ENCODE data around the gene GSG1L.
"Not testable (repeated sequence)": the region's sequence is repeated elsewhere in the genome, so short reads cannot be mapped to it uniquely, and the experiment has no call there.

Gene GSG1L

DNA sequence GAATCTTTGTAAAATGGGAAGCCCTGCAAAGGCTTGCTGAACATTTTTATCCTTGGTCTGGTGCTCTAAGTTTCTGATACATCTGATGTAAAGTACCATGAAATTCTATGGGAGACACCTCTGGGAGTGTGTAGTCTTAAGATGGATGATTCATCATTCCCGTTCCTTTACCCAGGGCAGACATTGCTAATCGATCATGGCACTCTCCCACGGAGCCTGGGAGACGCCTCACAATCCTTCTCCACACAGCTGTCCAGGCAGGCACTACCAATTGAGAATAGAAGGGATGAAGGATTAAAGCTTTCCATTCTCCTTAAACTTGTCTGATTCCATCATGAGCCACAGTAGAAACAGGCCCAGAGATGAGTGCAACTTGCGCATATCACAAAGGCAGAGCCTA is 144.8 kb downstream of the GSG1L start:
- no peak for DNase-seq (ENCODE audit: extremely low read depth in 1 of 2, low read depth in 1 of 2)

DNA sequence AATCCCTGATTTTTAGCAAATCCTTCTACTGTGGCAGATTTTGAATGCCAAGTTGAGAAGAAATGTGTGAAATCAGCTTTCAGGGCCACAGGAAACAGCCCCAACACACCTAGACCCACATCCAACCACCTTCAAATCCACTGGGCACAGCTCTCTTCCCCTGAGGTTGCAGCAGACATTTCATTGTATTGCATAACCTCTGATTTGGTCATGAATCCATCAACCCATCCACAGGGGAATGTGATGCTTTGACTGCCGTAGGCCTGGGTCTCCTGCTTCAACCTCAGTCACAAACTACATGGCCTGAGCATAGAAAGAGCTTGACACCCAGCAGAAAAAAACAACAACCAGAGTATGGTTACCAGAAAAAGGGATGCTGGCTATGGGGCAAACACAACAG is 145.6 kb downstream of the GSG1L start:
- DNase-seq (ENCODE audit: extremely low read depth in 1 of 2, low read depth in 1 of 2): no peak

GRCh38 chr16:27911486-27911885 is 152.0 kb downstream of the GSG1L start:
- no peak for DNase-seq (ENCODE audit: extremely low read depth in 1 of 2, low read depth in 1 of 2)

DNA sequence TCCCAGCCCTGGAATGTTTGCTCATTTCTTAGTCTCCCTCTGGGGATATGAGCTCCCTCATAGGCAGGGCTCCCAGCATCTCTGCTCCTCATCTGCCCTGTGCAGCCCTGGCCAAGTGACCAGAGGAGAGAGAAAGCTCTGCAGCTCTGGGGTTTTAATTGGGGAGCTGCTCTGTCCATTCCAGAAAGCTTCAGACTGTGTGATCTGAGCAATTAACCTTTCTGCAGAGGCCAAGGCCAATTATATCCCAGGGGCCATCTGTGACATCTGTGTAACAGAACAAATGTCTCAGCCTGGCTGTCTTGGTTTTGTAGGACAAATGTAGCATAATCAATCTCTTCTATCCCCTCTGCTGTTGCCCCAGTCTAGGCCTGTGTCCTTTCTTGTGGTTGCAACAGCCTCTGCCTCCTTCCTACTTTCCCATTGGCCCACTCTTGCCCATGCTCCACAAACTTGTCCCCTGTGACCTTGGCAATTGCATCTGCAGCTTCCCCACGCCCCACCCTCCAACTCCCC is 156.0 kb downstream of the GSG1L start:
- no peak for DNase-seq (ENCODE audit: extremely low read depth in 1 of 2, low read depth in 1 of 2)

DNA sequence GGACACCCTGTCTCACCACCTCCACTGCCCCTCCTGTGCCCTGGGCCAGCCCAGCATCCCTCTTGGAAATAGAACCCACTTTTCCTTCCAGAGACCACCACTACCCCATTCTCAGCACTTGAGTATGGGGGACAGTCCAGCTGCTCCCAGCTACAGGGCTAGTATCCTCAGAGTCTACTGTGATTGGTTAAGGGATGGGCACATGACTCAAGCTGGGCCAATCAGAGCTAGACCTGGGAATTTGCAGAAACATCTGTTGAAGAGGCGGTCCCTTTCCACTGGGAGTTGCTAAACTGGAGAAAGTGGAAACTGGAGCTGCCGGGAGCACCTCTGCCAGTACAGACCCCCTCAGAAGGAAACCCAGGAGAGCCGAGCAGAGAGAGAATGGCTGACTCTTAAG is 156.6 kb downstream of the GSG1L start:
- DNase-seq (ENCODE audit: extremely low read depth in 1 of 2, low read depth in 1 of 2): no peak

- no peak for DNase-seq (ENCODE audit: extremely low read depth in 1 of 2, low read depth in 1 of 2)
Measured at GRCh38 chr16:27903046-27903655, 160.4 kb downstream of the GSG1L start.

GRCh38 chr16:27902551-27902950 is 161.0 kb downstream of the GSG1L start:
- DNase-seq (ENCODE audit: extremely low read depth in 1 of 2, low read depth in 1 of 2): no peak

DNA sequence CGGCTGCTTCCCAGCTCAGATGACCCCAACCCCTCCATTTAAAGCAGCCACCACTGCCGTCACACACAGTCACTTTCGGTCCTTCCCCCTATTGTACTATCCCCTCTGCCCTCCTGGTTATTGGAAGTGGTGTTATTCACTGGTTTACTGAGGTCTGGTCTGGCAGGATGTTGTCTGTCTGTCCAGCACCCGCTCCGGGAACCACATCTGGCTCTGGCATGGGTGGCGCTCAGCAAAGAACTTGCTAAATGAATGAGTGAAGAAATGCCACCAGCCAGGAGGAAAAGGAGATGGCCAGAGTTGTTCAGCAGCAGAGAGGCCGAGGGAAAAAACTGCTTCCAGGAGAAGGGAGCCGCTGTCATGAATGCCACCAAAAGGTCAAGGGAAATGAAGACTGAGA is 161.6 kb downstream of the GSG1L start:
- DNase-seq (ENCODE audit: extremely low read depth in 1 of 2, low read depth in 1 of 2): no peak

DNA sequence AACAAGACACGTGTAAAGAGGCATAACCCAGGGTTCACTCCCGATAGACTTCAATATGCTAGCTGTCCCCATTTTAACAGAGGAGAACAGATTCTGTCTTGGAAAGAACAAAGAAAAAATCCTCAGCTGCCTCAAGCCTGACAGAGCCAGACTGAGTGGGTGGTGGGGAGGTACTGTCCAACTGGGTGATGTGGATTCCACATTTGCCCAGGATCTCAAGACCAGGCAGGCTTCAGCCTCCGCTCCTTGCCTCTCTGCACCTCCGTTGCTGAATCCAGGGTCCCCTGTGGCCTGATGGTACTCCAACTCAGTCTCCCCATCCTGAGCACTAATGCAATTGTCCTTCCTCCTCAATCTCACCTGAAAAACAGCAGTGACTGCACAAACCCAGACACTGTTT is 163.8 kb downstream of the GSG1L start:
- no peak for DNase-seq (ENCODE audit: extremely low read depth in 1 of 2, low read depth in 1 of 2)

GRCh38 chr16:27894386-27894785 is 169.1 kb downstream of the GSG1L start:
- DNase-seq (ENCODE audit: extremely low read depth in 1 of 2, low read depth in 1 of 2): no peak

- no peak for DNase-seq (ENCODE audit: extremely low read depth in 1 of 2, low read depth in 1 of 2)
Measured at GRCh38 chr16:27892879-27893278, 170.6 kb downstream of the GSG1L start.

DNA sequence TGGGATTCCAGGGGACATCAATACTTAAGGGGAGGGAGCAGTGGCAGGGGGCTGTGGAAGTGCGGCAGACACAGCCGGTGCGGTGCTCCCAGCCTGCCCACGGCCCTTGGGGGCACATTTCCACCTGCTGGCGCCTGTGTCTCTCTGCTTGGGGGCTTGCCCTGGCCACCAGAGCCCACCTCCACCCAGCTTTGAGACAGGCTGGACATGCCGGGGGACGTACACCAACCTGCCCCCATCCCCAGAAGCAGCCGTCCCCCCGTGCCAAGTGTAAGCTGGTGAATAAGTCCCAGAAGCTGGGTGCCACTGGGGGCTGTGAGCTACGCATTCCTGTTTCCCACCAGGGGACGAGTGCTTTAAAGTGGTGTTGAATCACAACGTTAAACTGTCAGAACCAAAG is 172.6 kb downstream of the GSG1L start:
- no peak for DNase-seq (ENCODE audit: extremely low read depth in 1 of 2, low read depth in 1 of 2)

DNA sequence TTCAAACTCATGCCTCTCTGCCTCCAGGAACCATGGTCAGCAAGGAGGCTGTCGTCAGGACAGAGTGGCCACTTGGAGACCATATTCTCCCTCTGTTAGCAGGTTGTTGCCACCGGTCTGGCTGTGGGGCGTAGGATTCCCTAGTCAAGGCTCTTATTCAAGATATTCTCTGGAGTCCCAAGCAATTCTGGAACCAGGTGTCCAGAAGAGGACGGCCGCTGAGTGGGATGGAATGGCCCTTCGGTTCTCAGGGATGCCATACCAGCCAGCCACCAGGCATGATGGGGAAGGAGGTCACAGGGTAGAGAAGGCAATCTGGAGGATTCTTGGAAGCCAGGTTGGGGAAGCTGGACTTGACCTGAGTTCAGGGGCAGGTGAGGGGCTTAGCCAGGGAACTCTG is 173.5 kb downstream of the GSG1L start:
- DNase-seq (ENCODE audit: extremely low read depth in 1 of 2, low read depth in 1 of 2): no peak

GRCh38 chr16:27883576-27883975 is 179.9 kb downstream of the GSG1L start:
- DNase-seq (ENCODE audit: extremely low read depth in 1 of 2, low read depth in 1 of 2): no peak

GRCh38 chr16:27880287-27880686 is 183.2 kb downstream of the GSG1L start:
- DNase-seq (ENCODE audit: extremely low read depth in 1 of 2, low read depth in 1 of 2): no peak

- no peak for DNase-seq (ENCODE audit: extremely low read depth in 1 of 2, low read depth in 1 of 2)
Measured at GRCh38 chr16:27879601-27880247, 183.8 kb downstream of the GSG1L start.

DNA sequence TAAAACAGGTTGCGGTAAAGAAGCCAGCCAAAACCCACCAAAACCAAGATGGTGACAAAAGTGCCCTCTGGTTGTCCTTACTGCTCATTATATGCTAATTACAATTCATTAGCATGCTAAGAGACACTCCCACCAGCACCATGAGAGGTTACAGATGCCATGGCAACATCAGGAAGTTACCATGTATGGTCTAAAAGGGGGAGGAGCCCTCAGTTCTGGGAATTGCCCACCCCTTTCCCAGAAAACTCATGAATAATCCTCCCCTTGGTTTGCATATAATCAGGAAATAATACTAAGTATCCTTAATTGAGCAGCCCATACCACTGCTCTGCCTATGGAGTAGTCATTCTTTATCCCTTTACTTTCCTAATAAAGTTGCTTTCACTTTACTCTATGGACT is 190.9 kb downstream of the GSG1L start:
- not testable (repeated sequence) for DNase-seq (ENCODE audit: extremely low read depth in 1 of 2, low read depth in 1 of 2)

- DNase-seq (ENCODE audit: extremely low read depth in 1 of 2, low read depth in 1 of 2): no peak
Measured at GRCh38 chr16:27870116-27870798, 193.3 kb downstream of the GSG1L start.

- DNase-seq (ENCODE audit: extremely low read depth in 1 of 2, low read depth in 1 of 2): no peak
Measured at GRCh38 chr16:27869411-27869810, 194.1 kb downstream of the GSG1L start.

DNA sequence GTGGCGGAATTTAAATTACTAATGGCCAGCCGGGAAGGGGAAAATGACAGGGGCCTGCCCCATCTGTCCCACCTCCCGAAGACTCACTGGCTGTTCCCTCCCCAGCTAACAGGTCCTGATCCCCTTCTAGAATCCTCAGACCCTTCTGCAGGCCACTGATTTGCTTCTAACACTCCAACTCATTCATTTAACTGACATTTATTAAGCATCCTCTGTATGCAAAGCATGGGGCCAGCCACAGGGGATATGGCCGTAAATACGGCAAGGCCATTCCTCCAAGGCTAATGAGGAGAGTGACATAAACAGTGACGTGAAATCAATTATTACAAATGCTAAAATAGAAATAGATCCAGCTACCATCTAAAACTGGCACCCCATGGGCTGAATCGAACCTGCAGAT is 195.3 kb downstream of the GSG1L start:
- no peak for DNase-seq (ENCODE audit: extremely low read depth in 1 of 2, low read depth in 1 of 2)

DNA sequence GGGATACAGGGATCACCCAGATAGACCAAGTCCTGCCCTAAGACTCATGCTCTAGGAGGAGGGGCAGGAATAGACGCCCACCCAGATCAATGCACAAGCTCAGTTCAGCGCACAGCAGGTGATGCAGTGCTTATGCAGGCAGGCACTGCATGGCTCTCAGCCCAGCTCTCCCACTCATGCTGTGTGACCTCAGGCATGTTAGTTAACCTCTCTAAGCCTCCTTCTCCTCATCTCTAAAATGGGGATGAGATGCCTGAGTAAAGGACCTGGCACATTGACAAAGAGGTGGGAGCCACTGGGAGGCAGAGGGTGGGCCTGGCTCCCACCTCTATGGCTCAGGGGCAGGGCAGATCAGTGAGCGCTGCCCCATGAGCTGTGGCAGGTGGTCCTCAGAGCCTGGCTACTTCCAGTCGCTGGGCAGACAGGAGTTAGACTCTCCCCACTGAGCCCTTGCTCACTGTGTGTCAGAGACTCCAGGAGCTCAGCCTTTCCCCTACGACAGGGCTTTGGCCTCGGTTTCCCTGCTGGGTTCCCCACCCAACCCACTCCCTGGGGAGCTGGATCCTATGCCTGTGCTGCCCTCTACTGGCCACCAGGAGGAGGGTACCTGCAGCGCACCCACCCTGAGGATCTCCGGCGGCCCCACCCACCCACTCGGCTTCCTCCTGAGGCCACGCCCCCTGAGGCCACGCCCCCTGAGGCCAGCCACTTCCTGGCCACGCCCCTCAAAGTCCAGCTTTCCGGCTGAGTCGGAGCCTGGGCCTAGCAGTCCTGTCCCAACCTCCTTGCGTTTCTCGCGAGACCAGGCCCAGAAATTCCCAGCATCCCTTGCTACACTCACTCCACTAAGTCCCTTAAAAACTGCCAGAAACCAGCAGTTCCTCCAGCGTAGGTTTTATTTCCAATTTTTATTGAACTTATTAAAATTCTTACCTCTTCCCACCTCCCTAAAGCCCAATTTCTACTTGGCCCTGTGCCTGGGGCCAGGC is 196.1 kb downstream of the GSG1L start:
- peak; percentile 33 to 71 for DNase-seq (ENCODE audit: extremely low read depth in 1 of 2, low read depth in 1 of 2)
